ENCODE measurements around the gene RASA3. TPM values are rescaled to one million over a fixed set of nuclear protein-coding genes. Genes with fewer than 3 reads are reported as not detected.

Gene RASA3
- total and polyA plus RNA-seq, 2 of the 4 experiments (the other 2 are of a cell fraction): 21.0 to 31.4 TPM

- Histone ChIP-seq H3K4me1 (ENCODE audit: control insufficient read depth, insufficient read depth, low read length) (peaks cover 51% of the 10 kb centered on the region), H3K9ac (ENCODE audit: low read depth, low read length) (peak overlapping the region; percentile 69)
- dilution Hi-C loops (cut with HindIII; ENCODE audit: low sequenced_read_pairs, unreplicated experiment): no loop called here
Measured at GRCh38 chr13:114067886-114068651, 64.4 kb downstream of the RASA3 start.

More at GRCh38 chr13:114067886-114068651, 64.4 kb downstream of the RASA3 start:
- H4K8ac ChIP-seq (ENCODE audit: low read depth in 2 of 2, low read length in 2 of 2): peak overlapping the region; percentile 21 to 78
- H3K79me1 ChIP-seq (ENCODE audit: low read depth in 1 of 2, low read length in 2 of 2): peaks cover 23 to 71% of the 10 kb centered on the region in 2 experiments
- H2BK20ac ChIP-seq (ENCODE audit: low read depth, low read length): peak overlapping the region; percentile 75
- peak overlapping the region; percentile 98 for H3K27ac ChIP-seq (ENCODE audit: insufficient read depth, low read length)
- peaks cover 10% of the 10 kb centered on the region for H3K9me1 ChIP-seq (ENCODE audit: insufficient read depth, low read length)
- BruUV-seq (replicated peaks): no TSS peak
- peak overlapping the region; percentile 84 for H2BK120ac ChIP-seq (ENCODE audit: low read depth, low read length)
- H2AK5ac ChIP-seq (ENCODE audit: low read depth, low read length): peak overlapping the region; percentile 69
- peak overlapping the region; percentile 78 for H3K4ac ChIP-seq (ENCODE audit: low read depth, low read length)
- H3K18ac ChIP-seq (ENCODE audit: low read depth, low read length): peak overlapping the region; percentile 77
- in situ Hi-C loops (cut with MboI; ENCODE audit: low sequenced_read_pairs): loop anchor here (5.0 kb wide), 1 partner anchor 64 kb away; the partner anchor contains the start of gene RASA3
- no peaks in the 10 kb centered on the region for H3K9me3 ChIP-seq (ENCODE audit: control insufficient read depth, insufficient read depth, low read length)
- peak overlapping the region; percentile 53 for H2BK5ac ChIP-seq (ENCODE audit: low read depth, low read length, poor library complexity, severe bottlenecking)
- peak overlapping the region; percentile 20 for H2AK9ac ChIP-seq (replicated peaks; ENCODE audit: low read depth, low read length, poor library complexity)
- ATAC-seq (ENCODE audit: low read depth) (no peak), DNase-seq (no peak)
- H2BK15ac ChIP-seq (ENCODE audit: low read depth, low read length): peak overlapping the region; percentile 88
- H3K14ac ChIP-seq (replicated peaks; ENCODE audit: low read depth, low read length): peak overlapping the region; percentile 89
- no peaks in the 10 kb centered on the region for H3K27me3 ChIP-seq (ENCODE audit: control insufficient read depth, insufficient read depth, low read length)
- peak overlapping the region; percentile 73 for H3K56ac ChIP-seq (ENCODE audit: extremely low read depth, insufficient read depth, low read length)
- WGBS, 2 experiments (ENCODE audit: extremely low coverage in 2 of 2, insufficient read length in 1 of 2): 94% methylated on average over 9 of the region's 24 CpGs; no CpG with 5 or more reads in 1 of the 2 experiments
- TF ChIP-seq, protein P1, sequence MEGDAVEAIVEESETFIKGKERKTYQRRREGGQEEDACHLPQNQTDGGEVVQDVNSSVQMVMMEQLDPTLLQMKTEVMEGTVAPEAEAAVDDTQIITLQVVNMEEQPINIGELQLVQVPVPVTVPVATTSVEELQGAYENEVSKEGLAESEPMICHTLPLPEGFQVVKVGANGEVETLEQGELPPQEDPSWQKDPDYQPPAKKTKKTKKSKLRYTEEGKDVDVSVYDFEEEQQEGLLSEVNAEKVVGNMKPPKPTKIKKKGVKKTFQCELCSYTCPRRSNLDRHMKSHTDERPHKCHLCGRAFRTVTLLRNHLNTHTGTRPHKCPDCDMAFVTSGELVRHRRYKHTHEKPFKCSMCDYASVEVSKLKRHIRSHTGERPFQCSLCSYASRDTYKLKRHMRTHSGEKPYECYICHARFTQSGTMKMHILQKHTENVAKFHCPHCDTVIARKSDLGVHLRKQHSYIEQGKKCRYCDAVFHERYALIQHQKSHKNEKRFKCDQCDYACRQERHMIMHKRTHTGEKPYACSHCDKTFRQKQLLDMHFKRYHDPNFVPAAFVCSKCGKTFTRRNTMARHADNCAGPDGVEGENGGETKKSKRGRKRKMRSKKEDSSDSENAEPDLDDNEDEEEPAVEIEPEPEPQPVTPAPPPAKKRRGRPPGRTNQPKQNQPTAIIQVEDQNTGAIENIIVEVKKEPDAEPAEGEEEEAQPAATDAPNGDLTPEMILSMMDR (conservative IDR thresholded peaks at IDR 0.05; ENCODE audit: low read depth, low read length): no peak
- TF ChIP-seq MAZ (IDR thresholded peaks at IDR 0.05; ENCODE audit: borderline replicate concordance, low read depth, low read length) (no peak), RFX5 (IDR thresholded peaks at IDR 0.05; ENCODE audit: low read depth, low read length) (no peak), RAD21 (IDR thresholded peaks at IDR 0.05; ENCODE audit: low read length) (no peak), NFE2L2 (IDR thresholded peaks at IDR 0.05; ENCODE audit: low read depth, low read length) (no peak), MXI1 (IDR thresholded peaks at IDR 0.05; ENCODE audit: borderline replicate concordance, low read depth, low read length) (no peak), CEBPB (IDR thresholded peaks at IDR 0.05; ENCODE audit: low read depth, low read length) (no peak)
- TF ChIP-seq, protein P2, sequence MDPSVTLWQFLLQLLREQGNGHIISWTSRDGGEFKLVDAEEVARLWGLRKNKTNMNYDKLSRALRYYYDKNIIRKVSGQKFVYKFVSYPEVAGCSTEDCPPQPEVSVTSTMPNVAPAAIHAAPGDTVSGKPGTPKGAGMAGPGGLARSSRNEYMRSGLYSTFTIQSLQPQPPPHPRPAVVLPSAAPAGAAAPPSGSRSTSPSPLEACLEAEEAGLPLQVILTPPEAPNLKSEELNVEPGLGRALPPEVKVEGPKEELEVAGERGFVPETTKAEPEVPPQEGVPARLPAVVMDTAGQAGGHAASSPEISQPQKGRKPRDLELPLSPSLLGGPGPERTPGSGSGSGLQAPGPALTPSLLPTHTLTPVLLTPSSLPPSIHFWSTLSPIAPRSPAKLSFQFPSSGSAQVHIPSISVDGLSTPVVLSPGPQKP (IDR thresholded peaks at IDR 0.05; ENCODE audit: borderline replicate concordance, low read depth, low read length): no peak
- no peak overlapping the region for H3K4me2 ChIP-seq (ENCODE audit: low read depth, low read length)
- peaks cover 21% of the 10 kb centered on the region for H3K36me3 ChIP-seq (ENCODE audit: control insufficient read depth, insufficient read depth, low read length)
- peaks cover 15% of the 10 kb centered on the region for H4K20me1 ChIP-seq (ENCODE audit: insufficient read depth, low read length)
- no peak overlapping the region for H2AFZ ChIP-seq (replicated peaks; ENCODE audit: low read length, poor library complexity)
- intact Hi-C loops (cut with micrococcal nuclease): no loop called here
- no peak overlapping the region for H3K4me3 ChIP-seq (ENCODE audit: insufficient read depth, low read depth, low read length)
- H4K91ac ChIP-seq (ENCODE audit: insufficient read depth, low read depth, low read length): peak overlapping the region; percentile 86
- CTCF ChIA-PET: no interaction called here
- H3K23ac ChIP-seq (ENCODE audit: low read depth, low read length): peak overlapping the region; percentile 88
- POLR2A ChIA-PET (ENCODE audit: unreplicated experiment): no interaction called here
- H4K5ac ChIP-seq (ENCODE audit: low read depth, low read length): peak overlapping the region; percentile 31

Measured in IMR-90 (cell line).